Measurements from ENCODE around the gene BBOF1. TPM values are rescaled to one million over a fixed set of nuclear protein-coding genes. Genes with fewer than 3 reads are reported as not detected.

The BBOF1 gene
- total and polyA plus RNA-seq, 2 donors (not counting 3 experiments of a cell fraction or from before 2014, with no cell fraction given): 0.63 to 2.3 TPM

DNA sequence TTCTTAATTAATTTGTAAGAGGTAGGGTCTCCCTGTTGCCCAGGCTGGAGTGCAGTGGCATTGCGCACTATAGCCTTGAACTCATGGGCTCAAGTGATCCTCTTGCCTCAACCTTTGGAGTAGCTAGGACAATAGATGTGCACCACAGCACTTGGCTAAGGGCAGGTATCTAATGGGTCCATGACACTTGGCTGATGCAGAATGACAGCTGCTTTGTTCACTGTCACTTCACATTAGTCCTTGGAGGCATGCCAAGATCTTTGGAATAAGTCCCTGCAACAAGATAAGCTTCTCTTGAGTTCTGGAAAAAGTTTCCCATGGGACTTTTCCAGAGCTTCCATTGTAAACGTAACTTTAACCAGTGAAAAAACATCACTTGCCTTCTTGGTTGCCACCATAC, 45.7 kb upstream of the BBOF1 start:
- H3K27ac ChIP-seq (ENCODE audit: insufficient read depth, low read depth, low read length): no peak overlapping the region
- ChIA-PET POLR2A (no interaction called here), CTCF (interaction anchor here (0.6 to 0.7 kb wide), 2 partner anchors 9 to 63 kb away, joined by 3 read pairs; no protein-coding TSS in a partner anchor)
- H3K9ac ChIP-seq (replicated peaks; ENCODE audit: extremely low read depth, insufficient read depth, low read length): no peak overlapping the region
- H3K4me3 ChIP-seq (replicated peaks in 1 of 3; ENCODE audit: insufficient read depth in 1 of 3, low read depth in 1 of 3, low read length in 3 of 3): no peak overlapping the region
- H3K9me3 ChIP-seq (replicated peaks; ENCODE audit: control insufficient read depth, insufficient read depth, low read length): no peaks in the 10 kb centered on the region
- intact Hi-C loops (cut with micrococcal nuclease) (no loop called here), dilution Hi-C loops (cut with MboI; ENCODE audit: extremely low pct_ligation_motif_present, low sequenced_read_pairs) (no loop called here)
- BruUV-seq (replicated peaks): no TSS peak
- no peaks in the 10 kb centered on the region for H3K4me1 ChIP-seq (ENCODE audit: control insufficient read depth, extremely low read depth, insufficient read depth, low read length)
- DNase-seq (ENCODE audit: low read depth, low spot score) (no peak), FAIRE-seq (no peak)
- no peaks in the 10 kb centered on the region for H4K20me1 ChIP-seq (replicated peaks; ENCODE audit: control insufficient read depth, extremely low read depth, insufficient read depth, low read length)
- H3K4me2 ChIP-seq (ENCODE audit: insufficient read depth, low read length): no peak overlapping the region
- no peaks in the 10 kb centered on the region for H3K79me2 ChIP-seq (ENCODE audit: control insufficient read depth, insufficient read depth, low read length)
- peaks cover 0 to 4% of the 10 kb centered on the region in 2 experiments for H3K36me3 ChIP-seq (ENCODE audit: control insufficient read depth in 2 of 2, extremely low read depth in 1 of 2, insufficient read depth in 2 of 2, low read length in 2 of 2)
- H3K9me1 ChIP-seq (replicated peaks; ENCODE audit: control insufficient read depth, extremely low read depth, insufficient read depth, low read length): no peaks in the 10 kb centered on the region
- no peaks in the 10 kb centered on the region for H3K27me3 ChIP-seq (ENCODE audit: control insufficient read depth in 2 of 2, insufficient read depth in 2 of 2, low read length in 2 of 2)
- no peak for TF ChIP-seq MAX (IDR thresholded peaks at IDR 0.05; ENCODE audit: insufficient read depth, insufficient read length)
- no peak for TF ChIP-seq JUN (IDR thresholded peaks at IDR 0.05; ENCODE audit: borderline replicate concordance, insufficient read depth, insufficient read length, low read depth)
- TF ChIP-seq POLR2AphosphoS5 (IDR thresholded peaks at IDR 0.05; ENCODE audit: insufficient read depth, low read depth, low read length): no peak
- no peak for TF ChIP-seq POLR2A (IDR thresholded peaks at IDR 0.05; ENCODE audit: low read depth, low read length)
- TF ChIP-seq EZH2 (IDR thresholded peaks at IDR 0.05; ENCODE audit: borderline replicate concordance, low read depth, low read length, severe bottlenecking): no peak
- TF ChIP-seq FOS (IDR thresholded peaks at IDR 0.05; ENCODE audit: borderline replicate concordance, insufficient read depth, low read length): no peak
- no peak for TF ChIP-seq GATA2 (IDR thresholded peaks at IDR 0.05; ENCODE audit: insufficient read depth, insufficient read length, low read depth, low read length)
- TF ChIP-seq, protein P1, sequence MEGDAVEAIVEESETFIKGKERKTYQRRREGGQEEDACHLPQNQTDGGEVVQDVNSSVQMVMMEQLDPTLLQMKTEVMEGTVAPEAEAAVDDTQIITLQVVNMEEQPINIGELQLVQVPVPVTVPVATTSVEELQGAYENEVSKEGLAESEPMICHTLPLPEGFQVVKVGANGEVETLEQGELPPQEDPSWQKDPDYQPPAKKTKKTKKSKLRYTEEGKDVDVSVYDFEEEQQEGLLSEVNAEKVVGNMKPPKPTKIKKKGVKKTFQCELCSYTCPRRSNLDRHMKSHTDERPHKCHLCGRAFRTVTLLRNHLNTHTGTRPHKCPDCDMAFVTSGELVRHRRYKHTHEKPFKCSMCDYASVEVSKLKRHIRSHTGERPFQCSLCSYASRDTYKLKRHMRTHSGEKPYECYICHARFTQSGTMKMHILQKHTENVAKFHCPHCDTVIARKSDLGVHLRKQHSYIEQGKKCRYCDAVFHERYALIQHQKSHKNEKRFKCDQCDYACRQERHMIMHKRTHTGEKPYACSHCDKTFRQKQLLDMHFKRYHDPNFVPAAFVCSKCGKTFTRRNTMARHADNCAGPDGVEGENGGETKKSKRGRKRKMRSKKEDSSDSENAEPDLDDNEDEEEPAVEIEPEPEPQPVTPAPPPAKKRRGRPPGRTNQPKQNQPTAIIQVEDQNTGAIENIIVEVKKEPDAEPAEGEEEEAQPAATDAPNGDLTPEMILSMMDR (IDR thresholded peaks at IDR 0.05; ENCODE audit: extremely low read depth in 1 of 2, insufficient read depth in 1 of 2, low read depth in 1 of 2, low read length in 2 of 2): no peak
- no peak overlapping the region for H2AFZ ChIP-seq (ENCODE audit: low read depth, low read length)

Data from endothelial cell of umbilical vein (primary cell).